ENCODE results near the gene SPRN. TPM values are rescaled to one million over a fixed set of nuclear protein-coding genes. Genes with fewer than 3 reads are reported as not detected.

Gene SPRN
- total RNA-seq, 1 donor = under 0.01 TPM

DNA sequence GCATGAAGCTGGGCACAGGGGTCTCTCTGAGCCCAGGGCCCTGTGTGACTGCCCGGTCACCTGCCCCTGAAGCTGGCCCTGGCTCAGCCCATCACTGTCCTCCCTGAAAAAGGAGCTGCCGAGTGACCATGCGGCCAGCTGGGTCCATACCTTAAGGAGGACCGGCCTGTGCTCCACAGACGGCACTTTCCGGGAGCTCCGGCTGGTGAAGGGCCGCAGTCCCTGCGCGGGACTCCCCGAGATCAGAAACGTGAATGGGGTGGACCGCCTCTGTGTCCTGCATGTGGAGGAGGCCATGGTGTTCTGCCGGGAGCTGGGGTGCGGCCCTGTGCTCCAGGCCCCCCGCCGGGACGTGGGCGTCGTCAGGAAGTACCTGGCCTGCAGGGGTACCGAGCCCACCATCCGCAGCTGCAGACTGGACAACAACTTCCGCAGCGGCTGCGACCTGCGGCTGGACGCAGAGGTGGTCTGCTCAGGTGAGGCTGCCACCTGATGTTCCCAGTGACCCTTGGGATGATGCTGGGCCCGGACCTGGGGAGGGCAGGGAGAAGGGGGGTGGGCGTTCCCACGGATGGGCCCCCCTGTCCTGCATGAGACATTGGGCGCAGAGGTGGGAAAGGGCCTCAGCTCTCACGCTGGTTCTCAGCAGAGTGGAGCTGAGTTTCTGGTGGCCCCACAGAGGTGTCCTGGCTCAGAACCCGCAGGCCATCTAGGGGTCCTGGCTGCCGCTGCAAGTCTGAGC lies 32.8 kb upstream of the SPRN start:
- DNase-seq (ENCODE audit: low read depth in 2 of 3, low spot score in 2 of 3) = no peak

- DNase-seq (ENCODE audit: low read depth in 2 of 3, low spot score in 2 of 3) = no peak
Observed at GRCh38 chr10:133456041-133456951, 31.9 kb upstream of the SPRN start.

DNA sequence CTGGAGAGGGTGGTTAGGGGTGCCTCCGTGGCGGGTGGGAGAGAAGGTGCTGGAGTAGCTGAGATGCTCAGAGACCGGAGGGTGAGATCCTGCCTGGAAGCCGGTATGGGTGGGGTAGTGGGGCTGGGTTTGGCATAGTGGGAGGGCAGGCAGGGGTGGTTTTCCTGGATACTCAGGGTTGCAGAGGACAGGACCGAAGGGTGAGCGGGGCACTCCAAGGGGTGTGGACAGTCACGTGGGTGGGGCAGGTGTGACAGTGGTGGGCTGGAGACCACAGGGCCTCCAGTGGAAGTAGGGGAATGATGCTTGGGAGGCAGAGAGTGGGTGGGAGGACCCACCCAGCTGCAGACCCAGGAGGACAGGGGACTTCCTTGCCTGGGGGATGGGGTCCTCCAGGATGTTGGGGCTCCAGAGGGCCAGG lies 31.2 kb upstream of the SPRN start:
- DNase-seq (ENCODE audit: low read depth in 2 of 3, low spot score in 2 of 3) = no peak

- DNase-seq (ENCODE audit: low read depth in 2 of 3, low spot score in 2 of 3) = no peak
Observed at GRCh38 chr10:133455196-133455595, 30.8 kb upstream of the SPRN start.

DNA sequence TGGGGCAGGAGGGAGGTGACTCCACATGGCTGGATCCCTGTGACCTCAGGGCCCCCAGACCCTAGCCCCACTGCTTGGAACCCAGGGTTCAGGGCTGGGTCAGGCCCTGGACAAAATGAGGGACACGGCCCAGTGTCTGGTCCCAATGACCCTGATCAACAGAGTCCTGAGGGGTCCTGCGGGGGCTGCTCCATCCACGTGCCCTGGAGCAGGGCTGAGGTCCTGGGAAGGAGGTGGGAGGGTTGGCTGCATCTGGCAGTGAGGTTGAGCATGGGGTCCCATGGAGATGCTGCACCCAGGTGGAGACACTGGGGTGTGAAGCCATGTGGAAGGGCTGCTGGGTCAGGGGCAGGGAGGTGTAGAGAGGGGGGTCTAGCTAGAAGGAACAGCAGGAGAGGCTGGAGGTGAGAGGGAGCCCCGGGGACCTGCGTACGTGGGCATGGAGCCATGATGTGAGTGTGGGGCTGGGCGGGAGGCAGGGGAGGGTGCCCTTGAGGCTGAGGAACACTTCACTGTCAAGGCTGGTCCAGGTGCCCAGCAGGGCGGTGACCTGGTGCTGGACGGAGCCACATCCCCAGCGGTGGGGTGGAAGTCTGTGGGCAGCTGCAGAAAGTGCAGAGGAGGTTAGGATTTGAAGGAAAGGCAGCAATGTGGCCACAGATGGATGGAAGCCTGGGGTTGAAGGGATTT lies 29.9 kb upstream of the SPRN start:
- no peak for DNase-seq (ENCODE audit: low read depth in 2 of 3, low spot score in 2 of 3)

GRCh38 chr10:133453516-133454203 lies 29.2 kb upstream of the SPRN start, which contains the start of gene SCART1:
TSS of gene SCART1 (plus strand) at chr10:133453945. CDS start at chr10:133453998, 53 bp downstream.
- no peak for DNase-seq (ENCODE audit: low read depth in 2 of 3, low spot score in 2 of 3)

DNA sequence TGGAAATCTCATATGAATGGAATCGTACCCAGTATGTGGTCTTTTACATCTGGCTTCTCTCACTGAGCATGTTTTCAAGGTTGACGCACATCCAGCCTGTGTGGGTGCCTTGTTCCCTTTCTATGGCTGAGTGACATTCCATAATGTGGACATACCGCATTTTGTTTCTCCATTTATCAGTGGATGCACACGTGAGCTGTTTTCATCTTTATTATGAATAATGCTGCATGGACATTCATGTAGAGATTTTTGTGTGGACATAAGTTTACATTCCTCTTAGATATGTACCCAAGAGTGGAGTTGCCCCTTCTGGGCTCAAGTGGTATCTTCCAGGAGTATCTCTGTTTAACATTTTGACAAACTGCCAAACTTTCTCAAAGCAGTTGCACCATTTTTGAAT lies 28.0 kb upstream of the SPRN start:
- no peak for DNase-seq (ENCODE audit: low read depth in 2 of 3, low spot score in 2 of 3)

- DNase-seq (ENCODE audit: low read depth in 2 of 3, low spot score in 2 of 3) = no peak
Observed at GRCh38 chr10:133451346-133451745, 26.9 kb upstream of the SPRN start.

- DNase-seq (ENCODE audit: low read depth in 2 of 3, low spot score in 2 of 3) = no peak
Observed at GRCh38 chr10:133448120-133448519, 23.7 kb upstream of the SPRN start.

- DNase-seq (ENCODE audit: low read depth in 2 of 3, low spot score in 2 of 3) = no peak
Observed at GRCh38 chr10:133446979-133447378, 22.6 kb upstream of the SPRN start.

GRCh38 chr10:133445751-133446708 lies 21.6 kb upstream of the SPRN start:
- DNase-seq (ENCODE audit: low read depth in 2 of 3, low spot score in 2 of 3) = no peak

- no peak for DNase-seq (ENCODE audit: low read depth in 2 of 3, low spot score in 2 of 3)
Observed at GRCh38 chr10:133445268-133445732, 20.9 kb upstream of the SPRN start.

GRCh38 chr10:133444342-133445267 lies 20.2 kb upstream of the SPRN start:
- DNase-seq (ENCODE audit: low read depth in 2 of 3, low spot score in 2 of 3) = no peak

GRCh38 chr10:133442967-133443924 lies 18.8 kb upstream of the SPRN start:
- DNase-seq (ENCODE audit: low read depth in 2 of 3, low spot score in 2 of 3) = no peak

DNA sequence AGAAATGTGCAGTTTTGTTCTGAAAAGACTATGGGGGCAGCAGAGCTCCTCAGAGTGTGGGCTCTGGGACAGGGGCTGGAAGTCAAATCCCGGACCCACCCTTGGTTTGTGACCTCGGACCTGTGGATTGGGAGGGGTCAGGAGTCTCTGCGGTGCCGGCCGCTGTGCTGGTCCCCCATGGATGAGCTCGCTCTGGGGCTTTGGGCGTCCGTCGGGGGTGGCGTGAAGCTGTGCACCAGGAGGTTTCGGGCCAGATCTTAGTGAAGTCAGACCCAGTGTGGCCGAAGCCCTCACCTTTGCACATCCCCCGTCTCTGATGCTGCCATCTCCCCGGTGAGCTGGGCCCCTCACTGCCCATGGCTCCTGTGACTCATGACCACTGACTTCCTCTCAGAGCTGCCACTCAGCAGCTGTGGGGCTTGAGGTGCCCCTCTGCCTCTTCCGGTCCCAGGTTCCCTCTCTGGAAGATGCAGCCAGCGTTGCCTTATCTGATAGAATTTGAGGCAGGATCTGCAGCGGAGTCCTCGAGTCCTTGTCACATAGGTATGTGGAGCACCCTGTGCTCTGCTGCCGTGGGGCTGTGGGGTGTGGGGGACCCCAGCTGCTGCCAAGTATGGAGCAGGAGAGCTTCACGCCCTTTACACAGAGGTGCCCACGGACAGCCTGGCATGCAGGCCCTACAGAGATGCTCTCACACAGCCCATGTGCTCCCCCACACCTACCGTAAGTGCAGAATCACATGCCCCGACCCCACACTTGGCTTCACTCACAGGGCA lies 18.0 kb upstream of the SPRN start:
- peak in 2 of 3 donors; percentile 57 to 80 for DNase-seq (ENCODE audit: low read depth in 2 of 3, low spot score in 2 of 3)

DNA sequence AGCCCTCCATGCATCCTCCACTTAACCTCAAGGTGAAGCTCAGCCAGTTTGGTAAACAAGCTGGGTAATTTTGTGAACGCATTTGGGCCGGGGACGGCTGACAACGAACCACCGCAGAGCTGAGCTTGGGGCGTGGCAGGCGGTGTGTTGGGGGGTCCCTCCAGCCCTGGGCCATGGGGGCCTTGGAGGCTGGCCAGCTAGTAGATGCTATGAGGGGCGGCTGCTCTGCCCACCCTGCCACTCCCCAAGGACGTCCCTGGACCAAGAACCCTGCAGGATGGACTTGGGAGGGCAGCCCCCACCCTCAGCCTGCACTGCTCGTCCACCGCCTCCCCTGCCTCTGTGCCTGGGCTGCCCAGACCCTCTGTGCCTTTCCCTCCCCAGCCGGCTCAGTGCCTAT lies 17.4 kb upstream of the SPRN start:
- no peak for DNase-seq (ENCODE audit: low read depth in 2 of 3, low spot score in 2 of 3)
